ENCODE results near the gene AKAP8L. TPM values are rescaled to one million over a fixed set of nuclear protein-coding genes. Genes with fewer than 3 reads are reported as not detected.

AKAP8L gene
- total RNA-seq, 1 donor from 2014 or later: 75.3 TPM

GRCh38 chr19:15441317-15441716 is 22.5 kb upstream of the AKAP8L start:
- DNase-seq (ENCODE audit: low read depth) (no peak), FAIRE-seq (no peak)
- TF ChIP-seq, protein P1, sequence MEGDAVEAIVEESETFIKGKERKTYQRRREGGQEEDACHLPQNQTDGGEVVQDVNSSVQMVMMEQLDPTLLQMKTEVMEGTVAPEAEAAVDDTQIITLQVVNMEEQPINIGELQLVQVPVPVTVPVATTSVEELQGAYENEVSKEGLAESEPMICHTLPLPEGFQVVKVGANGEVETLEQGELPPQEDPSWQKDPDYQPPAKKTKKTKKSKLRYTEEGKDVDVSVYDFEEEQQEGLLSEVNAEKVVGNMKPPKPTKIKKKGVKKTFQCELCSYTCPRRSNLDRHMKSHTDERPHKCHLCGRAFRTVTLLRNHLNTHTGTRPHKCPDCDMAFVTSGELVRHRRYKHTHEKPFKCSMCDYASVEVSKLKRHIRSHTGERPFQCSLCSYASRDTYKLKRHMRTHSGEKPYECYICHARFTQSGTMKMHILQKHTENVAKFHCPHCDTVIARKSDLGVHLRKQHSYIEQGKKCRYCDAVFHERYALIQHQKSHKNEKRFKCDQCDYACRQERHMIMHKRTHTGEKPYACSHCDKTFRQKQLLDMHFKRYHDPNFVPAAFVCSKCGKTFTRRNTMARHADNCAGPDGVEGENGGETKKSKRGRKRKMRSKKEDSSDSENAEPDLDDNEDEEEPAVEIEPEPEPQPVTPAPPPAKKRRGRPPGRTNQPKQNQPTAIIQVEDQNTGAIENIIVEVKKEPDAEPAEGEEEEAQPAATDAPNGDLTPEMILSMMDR (IDR thresholded peaks at IDR 0.05; ENCODE audit: insufficient read depth, low read length, severe bottlenecking): no peak
- Histone ChIP-seq H3K36me3 (ENCODE audit: control insufficient read depth, insufficient read depth, low read length) (no peaks in the 10 kb centered on the region), H3K27me3 (ENCODE audit: control insufficient read depth, insufficient read depth, low read length) (no peaks in the 10 kb centered on the region), H3K4me3 (ENCODE audit: low read depth, low read length) (no peak overlapping the region)

DNA sequence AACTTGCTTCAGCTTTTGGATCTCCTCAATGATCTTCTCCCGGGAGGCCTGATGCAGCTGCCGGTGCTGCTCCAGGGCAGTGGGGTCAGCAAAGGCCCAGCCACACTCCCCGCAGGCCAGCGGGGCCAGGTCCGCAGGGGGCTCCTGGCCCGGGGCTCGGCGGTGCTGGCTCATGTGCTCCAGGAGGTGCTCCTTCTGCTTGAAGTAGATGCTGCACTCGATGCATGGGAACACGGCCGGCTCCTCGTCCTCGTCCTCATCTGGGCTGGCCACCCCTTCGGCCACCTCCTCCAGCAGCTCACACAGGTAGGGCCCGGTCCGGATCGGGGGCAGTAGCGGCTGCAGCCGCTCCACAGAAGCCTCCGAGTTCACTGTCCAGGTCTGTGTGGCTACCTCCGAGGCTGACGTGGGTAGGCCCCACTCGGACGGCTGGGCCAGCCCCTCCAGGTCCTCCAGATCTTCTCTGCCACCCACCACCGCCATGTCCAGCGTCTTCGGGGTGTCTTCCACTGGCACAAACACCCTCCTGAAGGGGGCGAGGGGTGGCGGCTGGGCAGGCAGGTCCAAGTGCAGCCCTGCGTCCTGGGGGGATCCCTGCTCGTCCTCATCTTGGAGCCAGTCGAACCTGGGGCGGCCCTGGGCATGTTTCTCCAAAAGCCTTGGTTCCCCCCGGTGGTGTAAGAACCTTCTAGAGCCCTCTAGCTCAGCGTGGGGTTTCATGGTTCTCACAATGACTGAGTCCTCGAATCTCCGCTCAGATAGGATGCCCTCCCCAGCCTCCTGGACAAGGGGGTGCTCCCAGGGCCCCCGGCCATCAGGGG is 21.2 kb upstream of the AKAP8L start:
- no peak for DNase-seq (ENCODE audit: low read depth)
- no peak overlapping the region for H3K4me3 ChIP-seq (ENCODE audit: low read depth, low read length)
- no peaks in the 10 kb centered on the region for H3K27me3 ChIP-seq (ENCODE audit: control insufficient read depth, insufficient read depth, low read length)
- H3K36me3 ChIP-seq (ENCODE audit: control insufficient read depth, insufficient read depth, low read length): no peaks in the 10 kb centered on the region
- FAIRE-seq: no peak
- TF ChIP-seq, protein P1 (IDR thresholded peaks at IDR 0.05; ENCODE audit: insufficient read depth, low read length, severe bottlenecking): no peak

DNA sequence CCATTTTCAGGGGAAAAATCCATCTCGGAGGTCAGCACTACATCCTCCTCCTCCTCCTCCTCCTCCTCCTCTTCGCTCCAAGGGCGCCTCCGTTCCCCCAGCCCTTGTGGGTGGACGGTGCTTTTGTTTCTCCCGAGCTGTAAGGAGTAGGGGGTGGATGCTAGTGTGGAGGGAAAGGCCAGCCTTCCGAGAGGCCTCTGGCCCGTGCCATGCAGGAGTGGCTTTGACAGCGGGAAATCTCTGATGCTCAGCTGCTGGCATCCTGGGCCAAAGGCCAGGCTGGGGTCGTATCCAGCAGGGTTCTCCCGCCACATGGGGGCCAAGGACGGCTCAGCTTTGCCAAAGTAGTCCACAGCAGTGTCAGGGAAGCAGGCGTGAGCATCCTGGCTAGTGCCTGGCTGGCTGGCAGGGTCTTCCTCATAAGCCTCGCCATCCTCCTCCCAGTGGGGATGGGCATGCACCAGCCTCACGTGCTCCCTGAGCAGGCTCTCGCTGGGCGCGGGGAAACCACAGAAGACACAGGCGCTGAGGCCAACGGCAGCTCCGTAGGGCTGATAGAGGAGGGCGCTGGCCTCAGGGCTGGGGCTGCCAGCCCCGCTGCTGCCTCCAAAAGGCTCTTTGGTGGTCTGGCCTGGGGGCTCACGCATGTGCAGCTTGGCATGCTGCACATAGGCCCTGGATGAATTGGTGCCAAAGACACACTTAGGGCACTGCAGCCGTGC is 20.5 kb upstream of the AKAP8L start:
- Histone ChIP-seq H3K36me3 (ENCODE audit: control insufficient read depth, insufficient read depth, low read length) (no peaks in the 10 kb centered on the region), H3K27me3 (ENCODE audit: control insufficient read depth, insufficient read depth, low read length) (no peaks in the 10 kb centered on the region), H3K4me3 (ENCODE audit: low read depth, low read length) (no peak overlapping the region)
- TF ChIP-seq, protein P1 (IDR thresholded peaks at IDR 0.05; ENCODE audit: insufficient read depth, low read length, severe bottlenecking): no peak
- FAIRE-seq (no peak), DNase-seq (ENCODE audit: low read depth) (no peak)

DNA sequence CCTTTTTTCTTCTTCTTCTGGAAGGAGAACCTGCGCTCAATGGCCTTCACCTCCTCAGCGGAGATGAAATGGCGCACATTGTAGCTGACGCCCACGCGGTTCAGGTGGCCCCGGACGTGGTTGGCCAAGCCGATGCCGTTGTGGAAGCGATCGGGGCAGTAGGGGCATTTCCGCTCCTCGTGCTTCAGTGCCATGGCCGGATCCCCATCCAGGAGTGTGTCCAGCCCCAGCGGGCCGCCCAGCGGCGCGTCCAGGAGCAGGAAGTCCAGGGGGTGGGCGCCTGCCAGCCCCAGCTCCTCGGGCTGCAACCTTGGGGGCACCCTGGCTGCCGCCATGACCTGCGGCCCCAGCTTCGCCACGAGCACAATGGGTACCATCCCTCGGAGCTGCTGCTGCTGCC is 19.8 kb upstream of the AKAP8L start:
- H3K36me3 ChIP-seq (ENCODE audit: control insufficient read depth, insufficient read depth, low read length): no peaks in the 10 kb centered on the region
- no peak for DNase-seq (ENCODE audit: low read depth)

DNA sequence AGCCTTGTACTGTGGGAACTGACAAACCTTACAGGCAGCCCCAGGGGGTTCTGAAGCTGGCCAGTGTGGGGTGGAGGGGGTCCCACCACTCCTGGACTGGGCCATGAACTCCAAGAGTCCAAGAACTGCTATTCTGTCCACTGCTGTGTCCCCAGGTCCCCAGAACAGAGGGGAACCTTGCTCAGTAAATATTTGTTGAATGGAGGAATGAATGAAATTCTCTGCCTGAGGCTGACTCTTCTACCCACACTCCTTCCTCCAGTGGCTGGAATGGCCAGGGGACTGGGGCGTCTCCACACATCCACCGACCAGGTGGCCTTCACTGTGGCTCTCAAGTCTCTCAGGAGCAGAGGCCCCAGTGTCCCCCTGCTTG is 19.3 kb upstream of the AKAP8L start:
- no peak for FAIRE-seq
- DNase-seq (ENCODE audit: low read depth): no peak
- TF ChIP-seq, protein P1 (IDR thresholded peaks at IDR 0.05; ENCODE audit: insufficient read depth, low read length, severe bottlenecking): no peak
- Histone ChIP-seq H3K4me3 (ENCODE audit: low read depth, low read length) (no peak overlapping the region), H3K27me3 (ENCODE audit: control insufficient read depth, insufficient read depth, low read length) (no peaks in the 10 kb centered on the region), H3K36me3 (ENCODE audit: control insufficient read depth, insufficient read depth, low read length) (no peaks in the 10 kb centered on the region)

More for the DNA sequence above, 19.8 kb upstream of the AKAP8L start:
- no peak for FAIRE-seq
- Histone ChIP-seq H3K27me3 (ENCODE audit: control insufficient read depth, insufficient read depth, low read length) (no peaks in the 10 kb centered on the region), H3K4me3 (ENCODE audit: low read depth, low read length) (no peak overlapping the region)
- TF ChIP-seq, protein P1 (IDR thresholded peaks at IDR 0.05; ENCODE audit: insufficient read depth, low read length, severe bottlenecking): no peak
